HG02840 (cell line): ENCODE measurements around the gene KDM4C.
A peak's percentile ranks its signal among the peaks of the same experiment; 100 is the strongest.

Experiments used
- ATAC-seq: cut with Tn5 transposase; IDR thresholded peaks from one replicate; pipeline ENCODE4 v1.9.1; 2021; ENCODE audit warnings: mild to moderate bottlenecking, moderate library complexity, moderate number of reproducible peaks; ENCODE audit not compliant: unreplicated experiment, low FRiP score

Gene KDM4C

DNA sequence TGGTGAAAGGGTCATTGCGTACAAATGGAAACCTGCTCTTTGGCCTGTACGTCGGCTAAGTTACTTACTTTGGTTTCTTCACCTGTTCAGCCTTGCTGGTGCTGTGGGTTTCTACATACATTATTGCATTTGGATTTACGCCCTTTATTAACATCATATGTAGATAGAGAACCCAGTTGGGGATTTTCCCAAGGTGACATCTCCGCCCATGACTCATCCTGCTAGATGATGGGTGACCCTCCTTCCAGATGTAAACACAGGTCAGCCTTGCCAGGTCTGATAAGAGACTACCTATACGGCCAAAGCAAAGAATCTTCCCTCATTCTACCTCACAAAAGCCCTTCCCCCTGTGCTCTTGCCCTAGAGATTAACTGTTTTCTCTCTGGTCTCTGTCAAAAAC, 360.9 kb downstream of the KDM4C start:
- peak; percentile 50 for ATAC-seq

DNA sequence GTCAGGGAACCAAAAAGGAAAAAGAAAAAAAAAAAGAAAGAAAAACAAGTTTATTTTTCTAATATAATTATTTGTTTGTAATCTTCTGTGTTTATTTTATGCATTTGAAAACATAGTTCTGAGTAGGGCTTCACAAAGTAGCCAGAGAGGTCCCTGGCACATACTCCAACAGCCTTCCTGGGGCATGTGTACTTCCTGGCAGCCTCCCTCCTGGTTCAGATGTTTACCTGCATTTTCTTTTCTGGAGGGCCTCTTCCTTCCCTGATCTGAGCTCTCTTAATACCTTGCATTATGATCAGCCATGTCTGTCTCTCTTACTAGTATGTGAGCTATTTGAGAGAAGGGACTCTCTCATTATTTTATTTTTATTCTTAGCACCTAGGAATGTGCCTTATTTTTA, 361.8 kb downstream of the KDM4C start:
- ATAC-seq, result no peak

DNA sequence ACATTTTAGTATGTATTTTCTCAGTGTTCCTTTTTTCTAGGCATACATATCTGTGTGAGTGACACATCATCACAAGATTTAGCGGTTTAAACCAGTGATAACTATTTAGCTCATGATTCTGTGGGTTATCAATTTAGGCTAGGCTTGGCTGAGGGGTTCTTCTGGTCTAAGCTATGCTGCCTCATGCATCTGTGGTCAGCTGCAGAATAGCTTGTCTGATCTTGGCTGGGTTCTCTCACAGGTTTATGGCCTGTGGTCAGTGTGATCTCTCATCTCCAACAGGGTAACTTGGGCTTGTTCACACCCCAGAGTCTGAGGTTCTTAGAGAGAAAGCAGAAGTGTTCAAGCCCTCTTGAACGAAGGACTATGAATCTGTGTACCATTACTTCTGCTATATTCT, 363.3 kb downstream of the KDM4C start:
- ATAC-seq, result no peak

DNA sequence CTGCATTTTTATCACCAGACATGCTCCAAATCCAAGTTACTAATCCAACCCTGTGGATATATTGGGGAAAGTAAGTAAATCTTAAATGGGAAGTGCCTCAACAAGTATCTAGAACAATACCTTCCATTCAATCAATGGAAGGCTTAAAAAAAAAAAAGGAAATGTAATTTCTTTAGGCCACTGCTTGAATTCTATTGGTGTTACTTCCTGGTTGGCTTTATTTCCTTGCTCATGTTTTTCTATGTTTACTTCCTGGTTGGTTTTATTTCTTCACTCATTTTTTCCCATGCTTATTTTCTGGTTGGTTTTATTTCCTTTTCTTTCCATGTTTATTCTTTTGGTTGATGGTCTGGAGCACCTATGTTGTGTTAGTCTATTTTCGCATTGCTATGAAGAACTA, 363.9 kb downstream of the KDM4C start:
- no peak for ATAC-seq

DNA sequence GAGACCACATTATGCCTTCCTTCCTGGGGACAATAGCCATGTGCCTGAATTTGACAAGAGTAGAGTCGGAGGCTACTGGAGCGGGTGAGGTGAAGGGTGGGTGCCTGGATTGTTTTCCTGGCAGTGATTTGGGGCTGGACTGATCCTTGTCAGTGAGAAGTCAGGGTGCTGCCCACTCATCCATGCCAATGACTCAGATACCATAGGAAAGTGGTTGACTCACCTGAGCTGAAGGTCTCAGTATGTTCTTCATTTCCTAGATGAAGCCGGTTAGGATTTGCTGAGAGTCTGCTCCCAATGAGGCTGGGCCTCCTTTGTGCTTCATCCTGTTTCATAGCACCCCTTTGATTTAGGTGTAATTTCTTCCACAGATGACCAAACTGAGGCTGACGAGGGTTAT, 366.0 kb downstream of the KDM4C start:
- ATAC-seq, result no peak

DNA sequence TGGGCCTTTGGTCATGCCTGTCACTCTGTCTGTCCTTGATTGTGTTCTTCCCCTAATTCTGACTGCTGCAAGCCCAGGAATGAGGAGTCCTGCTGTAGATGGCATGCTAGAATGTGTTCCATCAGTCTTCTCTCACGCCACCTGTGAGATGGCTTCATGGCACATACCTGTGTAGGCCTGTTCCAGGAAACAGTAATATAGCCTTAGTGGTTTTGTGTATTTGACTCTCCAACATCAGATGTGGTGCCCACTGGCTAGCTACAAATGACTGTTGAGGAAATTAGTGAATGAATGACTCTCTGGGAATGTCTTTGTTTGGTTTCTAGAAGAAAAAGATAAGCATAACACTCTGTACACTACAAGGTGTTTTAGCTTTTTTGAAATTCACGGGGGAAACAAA, 367.5 kb downstream of the KDM4C start:
- ATAC-seq, result no peak

DNA sequence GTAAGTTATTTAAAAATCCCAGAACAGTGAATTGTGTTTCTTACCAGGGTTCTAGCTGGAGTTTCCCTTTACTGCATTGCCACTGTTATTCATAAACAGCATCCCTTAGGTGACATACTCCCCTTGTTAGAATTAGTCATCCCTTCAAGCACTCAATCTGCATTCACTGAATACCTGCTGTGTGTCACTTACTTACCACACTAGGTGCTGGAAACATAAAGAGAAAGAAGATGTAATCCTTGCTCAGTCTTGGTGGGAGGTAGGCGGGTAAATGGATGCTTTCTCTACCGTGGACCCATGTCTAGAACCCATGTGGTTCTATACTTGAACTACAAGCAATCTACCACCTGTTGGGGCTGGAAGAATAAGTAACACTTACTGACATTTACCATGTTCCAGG, 371.6 kb downstream of the KDM4C start:
- no peak for ATAC-seq

DNA sequence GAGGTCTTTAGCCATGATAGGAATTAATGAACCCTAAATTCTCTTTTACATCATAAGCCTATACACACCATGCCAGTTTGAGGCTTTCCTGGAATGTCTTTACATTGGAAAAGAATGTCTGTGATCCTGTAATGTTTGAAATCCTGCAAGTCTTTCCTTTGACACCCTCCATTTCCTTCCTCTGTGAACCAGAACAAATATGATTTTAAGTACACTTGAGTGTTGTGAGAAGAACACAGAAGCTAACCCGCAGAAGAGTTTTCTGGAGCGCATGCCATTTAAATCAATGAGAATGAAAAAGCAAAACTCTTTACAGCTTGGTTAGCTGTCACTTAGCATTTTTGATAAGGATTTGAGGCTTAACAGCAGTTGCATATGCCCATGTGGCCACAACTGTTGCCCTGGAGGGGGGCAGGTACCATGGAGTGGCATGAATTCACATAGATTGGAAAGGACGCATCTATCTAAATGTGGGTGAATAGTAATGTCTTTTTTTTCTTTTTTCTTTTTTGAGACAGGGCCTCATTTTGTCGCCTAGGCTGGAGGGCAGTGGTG, 372.6 kb downstream of the KDM4C start:
- ATAC-seq, result no peak

DNA sequence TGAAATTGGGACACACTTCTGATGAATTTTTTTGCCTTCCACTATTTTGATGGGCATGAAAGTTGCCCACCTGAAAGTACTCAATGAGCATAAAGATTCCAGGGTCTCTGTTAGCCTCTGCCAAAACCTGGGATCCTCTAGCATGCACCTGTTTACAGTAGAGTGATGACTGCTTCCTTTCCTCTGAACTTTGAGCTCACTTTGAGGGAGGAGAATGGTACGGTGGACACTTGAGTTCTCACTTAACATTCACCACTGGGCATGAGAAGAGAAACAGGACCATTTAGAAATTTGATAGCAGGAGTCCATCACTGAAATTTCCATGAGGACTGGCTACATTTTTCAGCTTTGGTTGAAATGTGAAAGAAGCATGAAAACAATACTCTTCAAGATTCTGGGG, 374.8 kb downstream of the KDM4C start:
- no peak for ATAC-seq

DNA sequence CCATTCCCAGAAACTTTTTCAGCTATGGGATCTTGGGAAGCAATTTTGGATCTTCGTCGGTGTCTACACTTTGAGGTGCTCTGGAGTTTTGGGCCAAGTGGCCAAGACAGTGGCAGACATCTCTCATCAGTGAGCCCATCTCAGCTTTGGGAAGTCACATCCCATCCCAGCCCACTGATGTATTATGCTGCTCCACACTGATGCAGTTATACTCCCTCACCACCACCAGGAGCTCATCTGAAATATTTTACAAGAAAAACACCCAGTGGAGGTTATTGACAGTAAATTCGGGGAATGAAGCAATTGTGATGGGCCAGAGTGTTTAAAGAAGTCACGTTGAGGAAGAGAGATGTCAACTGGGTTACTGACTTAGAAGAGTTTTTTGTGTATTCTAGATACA, 378.0 kb downstream of the KDM4C start:
- ATAC-seq, result no peak

DNA sequence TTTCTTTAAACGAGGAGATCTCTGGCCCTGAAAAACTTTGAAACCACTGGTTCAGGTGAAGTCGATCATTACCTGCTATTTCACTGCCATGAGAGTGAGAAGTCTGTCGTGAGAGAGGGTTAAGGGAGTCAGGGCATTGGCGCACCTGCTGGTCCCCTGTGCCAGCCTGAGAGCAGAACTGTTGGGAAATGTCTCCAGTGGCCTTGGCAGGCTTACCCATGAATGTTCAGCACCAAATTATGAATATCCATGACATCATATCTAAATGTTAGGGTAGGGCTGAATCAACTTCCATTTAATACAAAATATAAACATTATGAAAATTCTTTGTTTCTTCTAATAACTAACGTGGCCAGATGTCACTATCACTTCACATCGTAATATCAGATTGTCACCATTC, 379.3 kb downstream of the KDM4C start:
- no peak for ATAC-seq

DNA sequence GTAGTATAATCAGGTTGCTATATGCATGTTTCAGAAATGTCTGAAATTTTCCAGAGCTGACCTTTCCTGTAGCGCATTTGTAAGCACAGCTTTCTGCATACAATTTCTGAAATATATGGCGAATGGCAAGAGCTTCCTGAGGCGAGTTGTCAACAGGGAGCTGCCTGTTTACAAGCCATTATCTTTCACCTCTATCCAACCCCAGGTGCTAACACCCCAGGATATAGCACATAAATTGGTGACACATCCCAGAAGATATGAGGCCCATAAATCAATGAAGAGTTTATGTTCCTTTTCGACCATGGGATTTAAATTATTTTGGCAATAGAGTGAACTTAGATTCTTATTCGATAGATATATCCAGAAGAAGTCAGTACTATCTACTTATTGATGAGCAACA, 379.8 kb downstream of the KDM4C start:
- ATAC-seq, result no peak

DNA sequence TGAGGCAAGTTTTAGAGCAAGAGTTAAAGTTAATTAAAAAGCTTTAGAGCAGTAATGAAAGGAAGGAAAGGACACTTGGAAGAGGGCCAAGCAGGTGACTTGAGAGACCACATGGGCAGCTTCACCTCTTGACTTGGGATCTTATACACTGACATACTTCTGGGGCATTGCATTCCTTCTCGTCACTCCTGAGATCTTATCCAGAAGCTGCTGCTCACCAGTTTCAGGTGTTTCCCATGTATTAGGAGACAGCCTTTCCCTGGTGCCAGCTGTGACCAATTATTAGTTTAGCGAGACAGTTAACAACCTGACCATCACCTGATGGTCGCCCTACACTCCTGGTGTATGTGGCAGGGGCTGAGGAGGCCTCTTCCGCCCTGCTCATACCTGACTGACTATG, 382.1 kb downstream of the KDM4C start:
- no peak for ATAC-seq

DNA sequence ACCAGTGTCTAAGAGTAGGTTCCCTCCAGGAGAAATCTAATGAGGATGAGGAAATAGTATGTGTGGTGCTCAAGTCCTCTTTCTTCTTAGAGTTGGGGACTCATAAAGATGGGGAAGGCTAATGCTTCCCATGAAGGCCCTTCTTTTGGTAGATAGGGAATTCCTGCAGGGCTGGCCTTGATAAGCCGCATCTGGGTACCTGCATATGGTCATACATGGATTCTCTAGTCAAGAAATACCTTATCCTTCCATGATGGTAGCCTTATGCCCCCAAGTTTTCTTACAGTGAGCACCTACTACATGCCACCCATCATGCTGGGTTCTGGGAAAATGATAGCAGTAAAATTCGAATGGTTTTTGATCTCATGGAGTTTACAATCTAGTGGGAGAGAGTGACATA, 382.6 kb downstream of the KDM4C start:
- ATAC-seq, result no peak

DNA sequence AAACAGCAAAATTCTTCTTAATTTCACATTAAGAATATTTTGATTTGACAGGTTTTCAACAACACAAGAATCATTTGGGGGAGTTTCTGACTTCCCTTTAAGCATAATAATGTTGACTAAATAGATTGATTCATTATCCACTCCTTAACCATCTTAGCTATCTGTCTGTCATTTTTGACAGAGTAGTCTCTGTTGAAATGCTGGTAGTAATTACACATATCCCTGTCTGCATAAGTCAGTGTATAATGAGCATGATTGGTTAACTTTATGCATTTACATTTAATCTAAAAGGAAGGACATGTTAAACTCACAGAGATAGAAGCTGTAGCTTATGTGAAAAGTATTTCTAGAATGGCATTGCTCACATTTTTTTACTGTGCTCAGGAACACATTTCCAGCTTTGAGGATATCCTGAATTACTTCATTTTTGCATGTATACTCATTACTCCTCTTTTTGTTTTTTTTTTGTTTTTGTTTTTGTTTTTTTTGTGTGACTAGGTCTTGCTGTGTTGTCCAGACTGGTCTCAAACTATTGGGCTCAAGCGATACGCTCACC, 385.9 kb downstream of the KDM4C start:
- no peak for ATAC-seq

DNA sequence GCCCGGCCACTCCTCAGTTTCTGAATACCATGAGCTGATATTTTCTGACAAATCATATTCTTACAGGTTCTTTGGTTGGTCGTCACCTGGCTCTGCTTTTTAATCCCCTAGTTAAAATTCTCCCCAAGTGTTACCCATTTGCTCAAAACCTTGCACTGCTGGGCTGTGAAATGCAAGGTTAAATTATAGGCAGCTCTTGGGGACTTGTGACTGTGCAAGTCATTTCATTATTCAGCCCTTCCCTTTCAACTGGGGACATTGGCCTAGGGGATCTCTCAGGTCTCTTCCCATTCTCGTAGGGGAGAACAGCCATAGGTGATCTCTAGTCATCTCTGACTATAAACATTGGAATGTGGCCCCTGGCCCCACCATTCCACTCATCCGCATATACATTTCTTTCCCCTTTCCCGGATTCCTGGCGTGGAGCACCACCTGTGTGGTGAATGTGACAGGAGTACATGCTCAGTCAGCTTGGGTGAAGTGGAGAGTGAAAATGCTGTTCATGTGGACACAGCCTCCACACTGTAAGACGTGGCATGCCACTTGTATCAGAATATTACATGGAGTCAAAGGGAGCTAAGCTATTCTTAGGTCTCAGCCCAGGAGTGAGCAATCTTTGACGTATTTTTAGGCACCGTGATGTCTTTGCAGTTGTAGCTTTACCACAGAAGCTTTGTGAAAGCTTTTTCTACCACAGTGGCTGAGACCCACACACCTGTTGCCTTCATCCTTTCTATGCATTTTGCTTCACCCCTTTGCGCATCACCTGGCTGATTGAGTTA, 386.7 kb downstream of the KDM4C start:
- no peak for ATAC-seq

DNA sequence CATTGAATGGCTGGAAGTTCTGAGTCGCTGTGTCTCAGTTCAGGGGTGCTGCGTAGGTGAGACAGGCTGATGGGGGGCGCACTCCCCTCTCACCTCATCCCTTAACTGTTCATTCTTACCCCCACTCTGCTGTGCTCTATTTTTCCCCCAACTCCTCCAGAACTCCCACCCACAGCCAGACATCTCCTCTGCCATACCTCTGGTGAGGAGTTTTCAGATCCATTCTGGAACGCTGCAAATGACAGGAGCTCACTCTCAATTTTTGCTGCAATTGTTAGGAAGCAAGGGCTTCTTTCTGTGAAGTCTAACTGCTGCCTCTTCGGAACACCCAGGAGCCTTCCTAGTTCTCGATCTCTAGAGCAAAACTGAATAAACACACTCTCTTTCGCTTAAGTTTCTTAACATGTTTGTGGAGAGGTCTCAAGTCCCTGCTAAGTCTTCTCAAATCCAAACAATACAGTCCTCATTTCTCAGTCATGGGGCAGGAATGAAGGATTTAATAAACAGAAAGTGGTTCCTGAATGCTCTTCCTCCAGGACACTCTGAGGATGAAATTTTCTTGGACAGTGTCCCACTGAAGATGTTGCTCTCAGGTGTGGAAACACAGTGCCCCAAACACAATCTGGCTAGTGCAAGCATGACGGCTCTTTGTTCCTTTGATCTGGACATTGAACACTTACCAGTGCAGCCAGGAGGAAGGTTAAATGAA, 387.7 kb downstream of the KDM4C start:
- no peak for ATAC-seq

DNA sequence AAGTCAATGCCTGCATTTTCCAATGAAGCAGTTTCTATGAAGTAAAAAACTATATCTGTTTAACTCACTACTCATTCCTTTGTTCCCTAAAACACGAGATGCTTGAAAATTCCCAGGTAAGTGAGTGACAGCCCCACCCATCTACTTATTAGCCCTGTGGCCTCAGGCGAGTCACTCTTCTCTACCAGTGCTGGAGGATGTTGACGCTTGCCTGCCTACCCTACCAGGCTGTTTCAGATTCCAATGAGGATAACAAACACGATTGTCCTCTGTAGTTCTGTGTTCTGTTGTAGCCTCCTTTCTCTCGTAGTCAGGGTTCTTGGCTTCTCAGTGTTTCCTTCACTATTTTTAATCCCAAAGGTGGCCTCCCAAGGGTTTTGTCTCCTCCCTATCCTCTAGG, 388.8 kb downstream of the KDM4C start:
- no peak for ATAC-seq

DNA sequence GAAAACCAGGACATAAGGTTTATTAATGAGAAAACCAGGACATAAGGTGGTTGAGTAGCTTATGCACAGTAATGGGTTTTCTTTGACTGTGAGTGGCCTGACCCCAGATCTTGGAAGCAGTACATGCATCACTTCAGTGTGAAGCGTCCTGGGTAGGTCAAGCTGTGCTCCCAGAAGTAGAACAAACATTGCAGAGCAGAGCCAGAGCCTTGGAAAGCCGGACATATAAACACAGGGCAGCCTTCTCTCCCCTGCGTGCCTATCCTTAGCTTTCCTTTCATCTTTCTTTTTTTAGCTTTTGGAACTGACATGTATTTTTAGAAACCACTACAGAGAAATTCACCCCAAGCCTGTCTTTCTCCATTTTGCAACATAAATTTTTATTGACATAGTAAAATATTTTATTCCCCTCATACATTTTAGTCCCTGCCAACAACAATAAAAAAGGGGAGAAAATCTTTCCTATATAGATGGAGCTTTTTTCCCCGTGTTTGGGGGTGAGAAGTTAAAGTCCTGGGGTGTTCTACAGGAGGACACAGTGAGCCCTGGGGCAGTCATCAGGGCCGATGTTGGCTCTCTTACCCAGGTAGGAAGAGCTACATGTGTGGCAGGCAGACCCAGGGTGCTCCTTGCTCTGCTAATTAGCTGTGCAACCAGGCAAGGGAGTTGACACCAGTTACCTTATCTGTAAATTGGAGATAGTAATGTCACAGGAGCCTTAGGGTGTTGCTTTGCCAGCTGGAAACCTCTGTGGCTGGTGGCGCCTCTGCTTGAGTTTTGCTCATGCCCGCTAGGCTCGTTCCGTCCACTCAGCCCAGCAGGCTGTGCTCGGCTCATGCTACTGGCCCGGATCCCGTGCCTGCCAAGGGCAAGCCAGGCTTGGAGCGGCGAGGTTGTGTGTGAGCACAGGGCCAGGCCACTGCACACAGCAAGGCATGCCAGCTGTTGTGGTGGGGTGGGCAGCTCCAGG, 389.6 kb downstream of the KDM4C start:
- no peak for ATAC-seq

DNA sequence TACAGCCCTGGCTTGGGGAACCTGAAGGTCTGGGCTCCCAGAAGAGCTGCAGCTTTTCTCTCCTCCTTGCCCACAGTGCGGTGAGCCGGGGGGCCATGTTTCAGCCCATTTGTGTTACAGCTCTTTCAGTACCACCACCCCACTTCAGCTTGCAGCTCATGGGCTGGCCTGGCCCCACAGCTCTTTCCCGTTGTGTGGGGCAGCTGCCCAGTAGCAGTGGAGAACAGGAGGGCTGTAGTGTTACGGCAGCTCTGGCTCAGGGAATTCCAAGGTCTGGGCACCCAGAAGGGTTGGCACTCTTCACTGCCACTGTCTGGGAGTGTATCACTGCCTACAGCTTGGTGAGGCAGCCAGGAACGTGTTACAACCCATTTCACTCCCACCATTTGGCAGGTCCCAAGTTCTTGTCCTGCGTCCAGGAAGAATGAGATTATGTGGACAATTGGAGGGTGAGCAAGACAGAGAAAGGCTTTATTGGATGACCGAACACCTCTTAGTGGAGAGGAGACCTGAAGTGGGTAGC, 390.5 kb downstream of the KDM4C start:
- ATAC-seq, result no peak
